GM18520 (cell line): ENCODE measurements around the gene VPS18.
"Not testable (repeated sequence)": the region's sequence is repeated elsewhere in the genome, so short reads cannot be mapped to it uniquely, and the experiment has no call there.

Experiments
- ATAC-seq: cut with Tn5 transposase; IDR thresholded peaks from one replicate; pipeline ENCODE4 v1.9.1; 2021; ENCODE audit not compliant: unreplicated experiment

VPS18 gene, protein sequence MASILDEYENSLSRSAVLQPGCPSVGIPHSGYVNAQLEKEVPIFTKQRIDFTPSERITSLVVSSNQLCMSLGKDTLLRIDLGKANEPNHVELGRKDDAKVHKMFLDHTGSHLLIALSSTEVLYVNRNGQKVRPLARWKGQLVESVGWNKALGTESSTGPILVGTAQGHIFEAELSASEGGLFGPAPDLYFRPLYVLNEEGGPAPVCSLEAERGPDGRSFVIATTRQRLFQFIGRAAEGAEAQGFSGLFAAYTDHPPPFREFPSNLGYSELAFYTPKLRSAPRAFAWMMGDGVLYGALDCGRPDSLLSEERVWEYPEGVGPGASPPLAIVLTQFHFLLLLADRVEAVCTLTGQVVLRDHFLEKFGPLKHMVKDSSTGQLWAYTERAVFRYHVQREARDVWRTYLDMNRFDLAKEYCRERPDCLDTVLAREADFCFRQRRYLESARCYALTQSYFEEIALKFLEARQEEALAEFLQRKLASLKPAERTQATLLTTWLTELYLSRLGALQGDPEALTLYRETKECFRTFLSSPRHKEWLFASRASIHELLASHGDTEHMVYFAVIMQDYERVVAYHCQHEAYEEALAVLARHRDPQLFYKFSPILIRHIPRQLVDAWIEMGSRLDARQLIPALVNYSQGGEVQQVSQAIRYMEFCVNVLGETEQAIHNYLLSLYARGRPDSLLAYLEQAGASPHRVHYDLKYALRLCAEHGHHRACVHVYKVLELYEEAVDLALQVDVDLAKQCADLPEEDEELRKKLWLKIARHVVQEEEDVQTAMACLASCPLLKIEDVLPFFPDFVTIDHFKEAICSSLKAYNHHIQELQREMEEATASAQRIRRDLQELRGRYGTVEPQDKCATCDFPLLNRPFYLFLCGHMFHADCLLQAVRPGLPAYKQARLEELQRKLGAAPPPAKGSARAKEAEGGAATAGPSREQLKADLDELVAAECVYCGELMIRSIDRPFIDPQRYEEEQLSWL

DNA sequence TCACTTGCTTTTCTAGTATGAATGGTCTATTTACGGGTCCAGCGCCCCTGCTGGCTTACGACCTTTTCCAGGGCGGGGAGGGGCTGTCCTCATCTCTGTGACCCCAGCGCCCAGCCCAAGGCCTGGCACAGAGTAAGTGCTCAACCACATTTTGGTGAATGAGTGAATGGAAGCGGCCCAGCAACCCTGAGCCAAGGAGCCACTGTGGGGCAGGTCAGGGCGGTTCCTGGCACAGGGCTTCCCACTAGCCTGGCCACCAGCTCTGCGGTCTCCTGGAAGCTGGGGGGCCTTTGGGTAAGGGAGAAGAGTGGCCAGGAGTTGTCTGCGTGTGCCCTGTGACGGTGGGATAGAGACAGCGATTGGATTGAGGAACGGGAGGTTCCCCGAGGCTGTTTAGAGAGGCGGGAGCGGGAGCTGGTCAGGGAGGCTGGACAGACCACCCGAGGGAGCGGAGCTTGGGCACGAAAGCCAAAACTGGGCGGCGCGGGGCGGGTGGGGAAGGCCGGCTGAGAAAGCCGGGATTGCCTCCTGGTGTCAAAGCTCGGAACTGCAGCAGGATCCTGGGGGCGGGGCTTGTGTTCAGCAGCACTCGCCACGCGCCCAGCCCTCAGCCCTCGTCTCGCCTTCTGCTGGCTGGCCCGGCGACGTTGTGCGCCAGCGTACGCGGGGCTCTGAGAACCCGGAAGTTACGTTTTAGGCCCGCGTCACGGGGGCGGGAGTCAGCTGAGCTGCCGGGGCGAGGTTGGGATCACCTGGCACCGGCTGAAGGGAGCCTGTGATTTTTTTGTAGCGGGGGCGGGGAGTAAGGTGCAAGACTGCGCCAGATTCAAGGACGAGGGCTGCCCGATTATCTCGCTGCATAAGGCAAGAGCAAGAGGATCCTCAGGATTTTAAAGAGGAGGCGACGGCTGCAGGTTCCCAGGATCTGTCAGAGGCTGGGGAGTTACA is at the start of gene VPS18:
TSS of gene VPS18 (plus strand) at position 718 of the 948 bp plus-strand sequence. CDS start 319 bp downstream, outside the sequence.
- ATAC-seq = peak; percentile 87

DNA sequence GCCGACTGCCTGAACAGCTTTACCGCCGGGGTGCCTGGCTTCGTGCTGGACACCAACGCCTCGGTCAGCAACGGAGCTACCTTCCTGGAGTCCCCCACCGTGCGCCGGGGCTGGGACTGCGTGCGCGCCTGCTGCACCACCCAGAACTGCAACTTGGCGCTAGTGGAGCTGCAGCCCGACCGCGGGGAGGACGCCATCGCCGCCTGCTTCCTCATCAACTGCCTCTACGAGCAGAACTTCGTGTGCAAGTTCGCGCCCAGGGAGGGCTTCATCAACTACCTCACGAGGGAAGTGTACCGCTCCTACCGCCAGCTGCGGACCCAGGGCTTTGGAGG is 49.6 kb upstream of the VPS18 start:
- ATAC-seq = no peak

DNA sequence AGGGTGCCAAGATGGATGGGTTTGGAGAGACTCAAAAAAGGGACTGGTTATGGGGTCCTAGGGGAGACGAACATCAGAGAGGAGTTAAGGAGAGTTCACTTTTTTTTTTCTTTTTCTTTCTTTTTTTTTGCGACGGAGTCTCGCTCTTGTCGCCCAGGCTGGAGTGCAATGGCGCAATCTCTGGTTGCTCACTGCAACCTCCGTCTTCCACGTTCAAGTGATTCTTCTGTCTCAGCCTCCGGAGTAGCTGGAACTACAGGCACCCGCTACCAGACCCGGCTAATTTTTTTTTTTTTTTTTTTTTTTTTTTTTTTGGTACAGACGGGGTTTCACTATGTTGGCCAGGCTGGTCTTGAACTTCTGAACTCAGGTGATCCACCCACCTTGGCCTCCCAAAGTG is 49.2 kb upstream of the VPS18 start:
- no peak for ATAC-seq

DNA sequence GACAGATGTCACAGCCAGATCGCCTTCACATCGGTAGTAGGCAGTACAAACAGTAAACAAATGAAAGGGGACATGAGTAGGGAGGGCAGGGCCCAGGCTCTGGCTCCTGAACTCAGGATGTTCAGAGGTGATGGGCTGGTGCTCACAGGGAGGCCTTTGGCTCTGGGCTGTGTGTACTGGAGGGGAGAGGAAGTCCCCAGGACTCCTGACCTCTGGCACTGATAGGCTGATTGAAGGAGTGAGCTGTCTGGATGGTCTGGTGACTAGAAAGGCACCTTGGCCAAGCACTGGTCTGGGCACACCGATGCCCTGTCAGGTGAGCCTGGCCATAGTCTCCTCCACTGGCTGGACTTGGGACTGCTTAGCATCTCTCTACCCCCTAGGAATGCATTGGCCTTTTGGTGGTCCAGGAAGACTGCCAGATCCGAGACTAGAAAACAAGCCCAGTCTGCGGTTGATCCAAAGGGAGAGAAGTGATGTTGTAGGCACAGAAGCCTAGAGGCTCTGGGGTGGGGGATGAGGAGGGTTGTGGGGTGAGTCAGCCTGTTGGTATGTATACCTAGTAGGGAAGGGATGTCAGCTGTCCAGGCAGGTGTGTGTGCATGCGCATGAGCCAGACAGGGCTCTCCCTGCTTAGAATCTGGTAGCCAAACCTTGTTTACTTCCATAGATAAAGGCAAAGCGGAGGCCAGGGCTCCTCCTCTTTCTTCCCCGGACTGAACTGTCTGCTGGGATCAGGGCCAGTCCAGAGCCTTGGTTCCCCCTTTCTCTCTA is 48.6 kb upstream of the VPS18 start:
- ATAC-seq = no peak

DNA sequence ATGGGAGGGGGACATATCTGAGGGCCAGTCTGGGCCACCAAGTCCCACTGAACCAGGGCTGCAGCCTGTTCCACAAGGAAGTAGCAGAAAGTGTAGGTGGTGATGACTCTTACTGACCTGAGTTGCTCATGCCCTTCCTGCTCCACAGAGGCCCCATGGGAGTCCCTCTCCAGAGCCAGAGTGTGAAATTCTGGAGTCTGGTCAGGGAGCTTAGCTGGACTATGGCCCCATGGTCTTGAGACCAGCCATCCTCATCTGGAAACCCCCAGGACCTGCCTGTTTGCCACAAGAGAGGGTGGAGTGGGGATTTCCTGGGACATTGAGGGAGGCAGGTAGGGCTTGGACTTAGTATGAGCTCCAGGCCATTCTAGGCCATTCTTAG is 47.4 kb upstream of the VPS18 start:
- no peak for ATAC-seq

DNA sequence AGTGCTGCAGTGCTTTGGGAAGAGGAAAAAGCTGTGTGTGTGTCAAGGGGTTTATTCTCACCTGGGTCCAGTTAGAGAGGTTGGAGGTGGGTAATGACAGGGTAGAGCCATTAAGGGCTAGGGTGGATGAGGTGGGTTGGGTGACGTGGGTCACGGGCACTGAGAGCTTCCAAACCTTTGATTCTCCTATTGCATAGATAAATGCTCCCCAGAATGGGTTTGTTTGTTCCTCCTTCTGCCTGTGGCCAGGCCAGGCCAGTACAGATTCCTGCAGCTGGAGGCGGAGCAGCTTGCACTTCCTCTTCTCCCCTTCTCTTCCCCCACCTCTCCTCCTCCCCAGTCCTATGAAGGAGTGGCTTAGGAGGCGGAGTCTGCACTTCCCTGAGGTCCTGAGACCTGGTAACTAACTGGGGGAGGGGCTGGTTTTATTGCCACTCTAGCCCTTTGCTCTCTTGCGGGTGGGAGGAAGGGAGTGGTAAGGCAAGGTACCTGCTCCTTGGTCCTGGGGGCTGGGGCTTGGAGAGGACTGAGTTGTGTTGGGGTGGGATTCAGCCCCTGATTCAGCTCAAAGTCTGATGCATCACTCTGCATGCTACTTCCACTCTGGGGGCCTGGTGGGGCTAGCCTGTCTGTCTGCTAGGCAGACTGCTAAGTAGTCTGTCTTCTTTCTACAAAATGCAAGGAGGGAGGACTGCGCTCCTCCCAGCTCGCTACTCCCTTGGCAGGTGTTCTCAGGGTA is 46.9 kb upstream of the VPS18 start:
- ATAC-seq = no peak

DNA sequence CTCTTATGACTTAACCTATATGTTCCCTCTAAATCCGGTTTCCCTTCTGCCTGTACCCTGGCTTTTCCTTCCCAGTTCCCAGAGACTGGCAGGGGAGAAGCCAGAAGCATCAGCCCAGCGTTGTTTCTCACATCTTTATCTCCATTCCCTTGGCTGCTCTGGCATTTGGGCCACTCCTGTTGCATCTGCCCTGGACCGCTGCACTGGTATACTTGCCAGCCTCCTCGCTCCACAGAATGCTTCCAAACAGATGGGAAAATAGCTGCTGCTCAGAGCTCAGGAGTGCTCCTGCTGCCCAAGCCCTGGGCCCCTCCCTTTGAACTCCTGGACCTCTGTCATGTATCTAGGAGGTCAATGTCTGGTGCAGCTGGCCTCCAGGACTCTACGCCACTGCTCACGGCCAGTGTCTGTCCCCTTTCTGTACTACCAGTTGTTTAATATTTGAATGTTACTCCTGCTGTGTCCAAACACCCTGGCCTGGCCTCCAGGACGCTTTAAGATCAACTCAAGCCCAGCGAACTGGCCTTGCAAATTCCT is 43.6 kb upstream of the VPS18 start:
- no peak for ATAC-seq

DNA sequence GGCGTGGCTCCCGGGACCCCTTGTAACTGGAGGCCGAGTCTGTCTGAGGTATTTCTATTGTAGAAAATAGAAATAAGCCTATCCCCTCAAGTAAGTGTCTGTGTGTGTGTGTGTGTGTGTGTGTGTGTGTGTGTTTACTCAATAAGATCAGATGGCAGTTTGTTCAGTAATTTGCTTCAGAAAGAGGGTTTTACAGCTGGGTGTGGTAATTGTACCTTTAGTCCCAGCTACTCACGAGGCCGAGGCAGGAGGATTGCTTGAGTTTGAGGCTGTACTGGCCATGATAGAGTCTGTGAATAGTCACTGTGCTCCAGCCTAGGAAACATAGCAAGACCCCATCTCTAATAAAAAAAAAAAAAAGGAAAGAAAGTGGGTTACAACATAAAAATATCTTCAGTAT is 41.7 kb upstream of the VPS18 start:
- no peak for ATAC-seq

DNA sequence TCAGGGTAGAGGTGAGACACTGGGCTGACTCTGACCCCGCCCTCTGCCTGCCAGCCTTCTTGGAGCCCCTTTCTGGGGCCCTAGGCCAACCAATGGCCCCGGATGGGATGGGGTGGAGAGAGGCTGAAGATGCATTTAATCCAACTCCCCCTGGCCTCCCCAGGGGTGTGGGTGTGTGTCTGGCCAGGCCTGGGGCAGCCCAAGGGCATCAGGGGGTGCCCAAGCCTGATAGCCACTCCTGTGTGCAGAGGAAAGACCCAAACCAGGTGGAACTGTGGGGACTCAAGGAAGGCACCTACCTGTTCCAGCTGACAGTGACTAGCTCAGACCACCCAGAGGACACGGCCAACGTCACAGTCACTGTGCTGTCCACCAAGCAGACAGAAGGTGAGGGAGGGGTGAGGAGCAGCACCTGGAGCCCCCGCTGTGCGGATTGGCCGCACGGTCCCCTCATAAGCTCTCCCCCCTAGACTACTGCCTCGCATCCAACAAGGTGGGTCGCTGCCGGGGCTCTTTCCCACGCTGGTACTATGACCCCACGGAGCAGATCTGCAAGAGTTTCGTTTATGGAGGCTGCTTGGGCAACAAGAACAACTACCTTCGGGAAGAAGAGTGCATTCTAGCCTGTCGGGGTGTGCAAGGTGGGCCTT is 40.9 kb upstream of the VPS18 start:
- ATAC-seq = no peak

DNA sequence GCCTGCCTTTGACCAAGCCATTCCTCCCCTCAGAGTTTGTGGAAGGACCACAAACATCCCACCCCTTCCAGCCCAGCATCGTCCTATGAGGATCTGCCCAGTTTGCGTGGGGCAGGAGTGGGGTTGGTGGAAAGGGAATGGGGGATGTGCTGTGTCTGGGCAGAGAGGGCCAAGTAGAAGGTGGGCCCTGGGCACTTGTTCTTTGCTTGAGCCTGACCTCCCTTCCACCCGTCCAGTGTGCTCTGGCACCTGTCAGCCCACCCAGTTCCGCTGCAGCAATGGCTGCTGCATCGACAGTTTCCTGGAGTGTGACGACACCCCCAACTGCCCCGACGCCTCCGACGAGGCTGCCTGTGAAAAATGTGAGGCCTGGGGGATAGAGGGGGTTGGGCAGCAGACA is 40.1 kb upstream of the VPS18 start:
- ATAC-seq = no peak

DNA sequence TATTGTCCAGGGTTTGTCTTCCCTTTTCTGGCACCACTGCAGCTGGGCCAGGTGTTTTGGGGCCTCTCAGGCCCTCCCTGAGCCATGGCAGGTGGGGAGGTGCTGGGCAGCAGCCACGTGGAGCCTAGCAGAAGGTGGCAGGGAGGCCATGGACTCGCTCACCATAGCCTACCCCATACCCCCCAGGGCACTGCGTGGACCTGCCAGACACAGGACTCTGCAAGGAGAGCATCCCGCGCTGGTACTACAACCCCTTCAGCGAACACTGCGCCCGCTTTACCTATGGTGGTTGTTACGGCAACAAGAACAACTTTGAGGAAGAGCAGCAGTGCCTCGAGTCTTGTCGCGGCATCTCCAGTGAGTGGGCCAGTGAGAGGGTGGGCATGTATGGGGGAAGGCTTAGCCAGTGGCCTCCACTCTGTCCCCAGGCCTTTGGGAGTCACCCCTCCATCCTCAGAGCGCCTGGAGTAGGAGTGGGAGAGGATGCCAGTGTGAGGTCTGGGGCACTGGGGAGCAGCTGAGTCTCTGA is 38.5 kb upstream of the VPS18 start:
- ATAC-seq = no peak

DNA sequence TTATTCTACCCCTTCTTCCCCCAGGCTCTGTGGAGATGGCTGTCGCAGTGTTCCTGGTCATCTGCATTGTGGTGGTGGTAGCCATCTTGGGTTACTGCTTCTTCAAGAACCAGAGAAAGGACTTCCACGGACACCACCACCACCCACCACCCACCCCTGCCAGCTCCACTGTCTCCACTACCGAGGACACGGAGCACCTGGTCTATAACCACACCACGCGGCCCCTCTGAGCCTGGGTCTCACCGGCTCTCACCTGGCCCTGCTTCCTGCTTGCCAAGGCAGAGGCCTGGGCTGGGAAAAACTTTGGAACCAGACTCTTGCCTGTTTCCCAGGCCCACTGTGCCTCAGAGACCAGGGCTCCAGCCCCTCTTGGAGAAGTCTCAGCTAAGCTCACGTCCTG is 37.5 kb upstream of the VPS18 start:
- ATAC-seq = no peak

DNA sequence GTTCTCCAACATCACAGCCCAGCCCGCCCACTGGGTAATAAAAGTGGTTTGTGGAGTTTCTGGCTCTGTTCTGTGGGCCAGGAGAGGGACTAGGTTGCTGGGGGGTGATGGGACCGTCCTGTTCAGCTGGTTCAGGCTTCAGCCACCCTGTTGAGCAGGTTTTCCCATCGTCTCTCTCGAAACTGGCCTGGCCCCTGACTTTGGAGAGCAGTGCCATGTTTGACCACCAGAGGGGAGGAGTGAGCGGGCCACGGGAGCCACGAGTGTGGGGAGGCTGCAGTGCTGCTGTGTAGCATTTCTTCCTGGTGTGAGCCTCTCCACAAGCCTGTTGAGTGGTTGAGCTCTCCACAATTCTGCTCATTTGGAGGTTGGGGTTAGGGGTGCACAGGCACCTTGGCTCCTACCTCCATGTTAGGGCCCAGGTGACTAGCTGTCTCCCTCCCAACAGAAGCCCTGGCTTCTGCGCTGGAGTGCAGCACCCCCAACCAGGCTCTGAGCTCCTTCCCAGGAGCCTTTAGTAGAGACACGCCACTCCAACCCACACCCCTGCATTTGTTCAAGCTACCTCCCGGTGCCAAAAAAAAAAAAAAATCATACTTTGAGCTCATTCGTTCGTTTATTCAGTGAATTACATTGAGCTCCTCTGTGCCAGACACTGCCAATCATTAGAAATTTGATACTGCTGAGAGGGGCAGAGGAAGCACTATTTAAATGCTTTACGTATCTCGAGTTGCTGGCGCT is 36.5 kb upstream of the VPS18 start:
- no peak for ATAC-seq

DNA sequence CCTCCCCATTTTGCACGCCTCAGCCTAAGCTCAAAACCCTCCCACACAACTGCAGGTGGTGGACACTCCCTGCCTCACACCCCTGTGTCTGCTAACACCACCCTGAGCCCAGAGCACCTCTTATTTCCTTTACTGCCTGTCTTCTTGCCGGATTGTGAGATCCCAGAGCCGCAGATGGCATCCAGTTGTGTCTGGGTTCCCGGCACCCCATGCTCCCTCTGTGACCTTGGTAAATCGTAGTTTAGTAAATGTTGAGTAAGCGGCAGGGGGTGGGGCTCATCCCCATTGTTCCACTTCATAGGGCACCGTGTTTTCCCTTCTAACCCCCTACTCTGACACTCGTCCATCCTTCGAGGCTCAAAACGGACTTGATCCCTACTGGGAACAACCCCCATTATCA is 35.5 kb upstream of the VPS18 start:
- ATAC-seq = no peak

DNA sequence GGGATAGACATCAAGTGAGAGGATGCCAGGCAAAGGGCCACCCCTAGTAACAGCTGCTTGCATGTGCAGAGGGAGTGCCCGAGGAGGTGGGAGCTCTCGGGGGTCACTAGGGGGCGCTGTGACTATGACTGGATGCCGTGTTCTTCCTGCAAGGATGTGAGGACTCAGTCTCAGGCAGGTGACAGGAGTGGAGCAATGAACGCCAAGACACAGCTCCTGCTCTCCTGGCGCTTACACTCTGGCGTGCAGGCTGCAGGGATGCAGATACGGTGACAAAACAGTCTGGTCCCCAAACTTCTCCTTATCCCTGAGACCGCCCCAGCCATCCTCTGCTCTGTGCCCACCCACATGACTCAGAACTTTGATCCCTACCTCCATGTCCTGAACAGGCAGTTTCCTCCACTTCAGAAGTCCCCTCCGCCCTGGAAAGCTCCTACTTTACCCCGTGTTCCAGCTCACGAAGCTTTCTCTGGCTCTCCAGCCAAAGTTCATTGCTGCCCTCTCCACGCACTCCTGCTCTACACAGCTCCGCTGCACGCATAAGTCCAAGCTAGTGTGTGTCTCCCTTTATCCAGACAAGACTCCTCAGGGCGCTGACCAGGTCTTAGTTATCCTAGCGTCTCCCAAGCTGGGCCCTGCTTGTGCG is 34.9 kb upstream of the VPS18 start:
- ATAC-seq = no peak

DNA sequence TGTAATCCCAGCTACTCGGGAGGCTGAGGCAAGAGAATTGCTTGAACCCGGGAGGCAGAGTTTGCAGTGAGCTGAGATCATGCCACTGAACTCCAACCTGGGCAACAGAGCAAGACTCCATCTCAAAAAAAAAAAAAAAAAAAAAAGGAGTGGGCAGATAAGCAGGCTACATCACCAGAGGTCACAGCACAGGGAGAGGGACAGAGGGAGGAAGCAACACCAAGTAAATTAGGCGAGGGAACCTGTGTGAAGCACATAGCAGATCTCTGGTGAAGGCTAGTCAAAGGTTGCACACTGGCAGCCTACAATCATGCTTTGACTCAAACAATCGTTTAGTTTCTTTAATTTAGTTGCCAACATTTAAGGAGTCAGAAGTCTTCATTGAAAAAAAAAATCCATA is 33.1 kb upstream of the VPS18 start:
- ATAC-seq = not testable (repeated sequence)

DNA sequence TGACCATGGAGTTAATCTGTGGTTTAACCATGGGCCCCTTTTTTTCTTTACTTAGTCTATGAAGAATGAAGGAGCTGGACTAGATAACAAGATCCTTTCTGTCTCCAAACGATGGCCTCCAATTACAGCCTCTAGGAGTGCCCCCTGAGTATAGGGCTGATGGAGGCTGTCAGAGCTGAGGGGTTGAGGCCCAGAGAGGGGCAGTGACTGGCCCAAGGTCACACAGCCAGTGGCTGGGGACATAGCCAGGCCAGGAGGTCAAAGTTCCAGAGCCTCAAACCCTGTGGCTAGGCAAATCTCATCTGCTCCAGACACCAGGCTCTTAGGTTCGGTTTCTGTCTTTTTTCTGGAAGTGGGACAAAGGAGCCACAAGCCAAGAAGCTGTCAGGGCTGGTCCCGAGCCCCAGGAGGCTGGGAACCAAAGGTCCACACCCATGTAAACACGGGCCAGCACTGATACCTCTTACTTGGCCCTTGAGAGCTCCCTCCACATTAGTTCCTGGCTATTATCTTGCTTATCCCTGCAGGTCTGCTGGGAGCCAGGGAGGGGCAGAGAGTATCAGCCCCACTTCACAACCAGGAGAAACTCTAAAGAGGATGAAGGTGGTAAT is 30.5 kb upstream of the VPS18 start:
- ATAC-seq = no peak
